ENCODE data around the gene ARHGAP9. TPM values are rescaled to one million over a fixed set of nuclear protein-coding genes. Genes with fewer than 3 reads are reported as not detected.

ARHGAP9 gene
- total RNA-seq, 1 experiment from 2014 or later = not detected

GRCh38 chr12:57522887-57523705, 43.4 kb upstream of the ARHGAP9 start:
- Histone ChIP-seq H3K4me2 (peak overlapping the region; percentile 88), H3K36me3 (ENCODE audit: low read depth) (peaks cover 17% of the 10 kb centered on the region), H3K27ac (peak overlapping the region; percentile 86), H3K4me3 (peak overlapping the region; percentile 98), H4K20me1 (ENCODE audit: insufficient read depth) (peaks cover 35% of the 10 kb centered on the region), H3F3A (ENCODE audit: insufficient read depth, low read depth) (peaks cover 40% of the 10 kb centered on the region), H2AFZ (no peak overlapping the region), H3K27me3 (ENCODE audit: insufficient read depth, low read depth) (no peaks in the 10 kb centered on the region), H3K9me3 (ENCODE audit: insufficient read depth, low read depth) (no peaks in the 10 kb centered on the region), H3K9me2 (ENCODE audit: insufficient read depth) (no peaks in the 10 kb centered on the region), H3K79me2 (ENCODE audit: low read depth) (peaks cover 46% of the 10 kb centered on the region), H3K4me1 (replicated peaks; ENCODE audit: insufficient read depth) (peaks cover 31% of the 10 kb centered on the region)
- ChIA-PET POLR2A (ENCODE audit: unreplicated experiment) (interaction anchor here (0.9 kb wide), 1 partner anchor 76 kb away, joined by 16 read pairs; no protein-coding TSS in a partner anchor), CTCF (interaction anchor here (0.6 kb wide), 1 partner anchor 50 kb away, joined by 8 read pairs; no protein-coding TSS in a partner anchor)
- DNase-seq = no peak
- intact Hi-C loops (cut with micrococcal nuclease; ENCODE audit: unreplicated experiment) = loop anchor here (2.0 kb wide), 2 partner anchors 24 to 230 kb away; partner anchors contain the start of genes CDK4 and DCTN2
- TF ChIP-seq CTCF (conservative IDR thresholded peaks at IDR 0.05) (0 out of 2 replicates have a peak, but pooled peaks have one; percentile 16), EZH2 (IDR thresholded peaks at IDR 0.05; ENCODE audit: low read depth) (no peak)
- TSS peak; percentile 38 for BruUV-seq (replicated peaks)

DNA sequence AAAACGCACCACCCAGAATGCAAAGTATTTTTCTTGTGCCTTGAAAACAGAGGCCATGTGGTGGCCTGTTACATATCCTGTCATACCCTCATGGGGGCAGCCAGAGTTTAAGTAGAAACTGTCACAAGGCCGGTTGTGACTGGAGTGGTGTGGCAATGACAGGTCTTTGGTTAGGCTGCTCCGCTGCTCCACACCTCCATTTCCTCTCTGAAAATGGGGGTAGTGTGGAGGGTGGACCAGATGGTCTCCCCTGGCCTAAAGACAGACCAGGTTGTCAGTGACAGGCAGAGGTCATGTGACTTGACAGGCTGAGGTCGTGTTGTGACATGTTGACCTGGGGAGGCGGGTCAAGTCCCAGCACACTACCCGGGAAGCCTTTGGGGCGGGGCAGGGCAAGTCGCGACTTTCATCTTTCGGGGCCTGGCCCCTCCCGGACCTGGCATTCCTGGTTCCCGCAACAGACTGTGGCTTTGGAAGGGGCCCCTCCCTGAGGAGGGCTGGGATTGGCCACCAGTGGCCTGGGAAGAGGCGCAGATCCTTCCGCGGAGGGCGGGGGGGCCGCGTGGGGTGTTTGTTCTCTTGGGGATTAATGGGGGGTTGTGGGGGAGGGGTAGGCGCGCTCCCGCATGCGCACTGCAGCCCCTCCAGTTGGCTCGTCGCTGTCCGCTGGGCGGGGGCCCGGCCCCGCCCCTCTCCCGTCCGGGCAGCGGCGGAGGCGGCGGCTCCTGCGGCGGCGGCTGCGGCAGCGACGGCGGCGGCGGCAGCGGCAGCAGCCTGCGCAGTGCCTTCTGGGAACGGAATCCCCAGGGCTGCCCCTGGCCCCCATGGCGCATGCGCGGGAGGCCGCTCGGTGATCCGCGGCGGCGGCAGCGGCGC, 42.6 kb upstream of the ARHGAP9 start, which contains the start of gene MBD6:
TSS of gene MBD6 (plus strand) at position 814 of the 876 bp plus-strand sequence. CDS start 1,480 bp downstream, outside the sequence.
- intact Hi-C loops (cut with micrococcal nuclease; ENCODE audit: unreplicated experiment) = loop anchor here (2.0 kb wide), 2 partner anchors 25 to 231 kb away; partner anchors contain the start of genes CDK4 and DCTN2
- BruUV-seq (replicated peaks) = no TSS peak
- POLR2A ChIA-PET (ENCODE audit: unreplicated experiment) = no interaction called here

More for the DNA sequence above, 42.6 kb upstream of the ARHGAP9 start, which contains the start of gene MBD6:
- H3K9me2 ChIP-seq (ENCODE audit: insufficient read depth) = no peaks in the 10 kb centered on the region
- H3K36me3 ChIP-seq (ENCODE audit: low read depth) = peaks cover 25% of the 10 kb centered on the region
- H3K79me2 ChIP-seq (ENCODE audit: low read depth) = peaks cover 55% of the 10 kb centered on the region
- peak; percentile 72 to 87 for DNase-seq
- no peaks in the 10 kb centered on the region for H3K9me3 ChIP-seq (ENCODE audit: insufficient read depth, low read depth)
- peak within 1 kb of the TSS; percentile 88 for H3K4me2 ChIP-seq
- CTCF ChIA-PET = interaction anchor here (0.6 kb wide), 1 partner anchor 51 kb away, joined by 8 read pairs; no protein-coding TSS in a partner anchor
- TF ChIP-seq CTCF (conservative IDR thresholded peaks at IDR 0.05) (no peak; the same call in 1 of the 2 replicates), EZH2 (IDR thresholded peaks at IDR 0.05; ENCODE audit: low read depth) (no peak)
- peaks cover 43% of the 10 kb centered on the region for H4K20me1 ChIP-seq (ENCODE audit: insufficient read depth)
- H3F3A ChIP-seq (ENCODE audit: insufficient read depth, low read depth) = peaks cover 45% of the 10 kb centered on the region
- H3K27ac ChIP-seq = peak within 1 kb of the TSS; percentile 86
- peaks cover 34% of the 10 kb centered on the region for H3K4me1 ChIP-seq (replicated peaks; ENCODE audit: insufficient read depth)
- peak within 1 kb of the TSS; percentile 75 for H2AFZ ChIP-seq
- peak within 1 kb of the TSS; percentile 98 for H3K4me3 ChIP-seq
- no peaks in the 10 kb centered on the region for H3K27me3 ChIP-seq (ENCODE audit: insufficient read depth, low read depth)
